GM12801 (cell line): ENCODE results near the gene ICAM5.

ENCODE experiments used
- TF ChIP-seq, protein P1 (sequence below): IDR thresholded peaks from one replicate; pipeline ENCODE4 v1.5.1; 2011; ENCODE audit warnings: control low read depth; ENCODE audit not compliant: insufficient read length; ENCODE audit errors: extremely low read depth

The ICAM5 gene

DNA sequence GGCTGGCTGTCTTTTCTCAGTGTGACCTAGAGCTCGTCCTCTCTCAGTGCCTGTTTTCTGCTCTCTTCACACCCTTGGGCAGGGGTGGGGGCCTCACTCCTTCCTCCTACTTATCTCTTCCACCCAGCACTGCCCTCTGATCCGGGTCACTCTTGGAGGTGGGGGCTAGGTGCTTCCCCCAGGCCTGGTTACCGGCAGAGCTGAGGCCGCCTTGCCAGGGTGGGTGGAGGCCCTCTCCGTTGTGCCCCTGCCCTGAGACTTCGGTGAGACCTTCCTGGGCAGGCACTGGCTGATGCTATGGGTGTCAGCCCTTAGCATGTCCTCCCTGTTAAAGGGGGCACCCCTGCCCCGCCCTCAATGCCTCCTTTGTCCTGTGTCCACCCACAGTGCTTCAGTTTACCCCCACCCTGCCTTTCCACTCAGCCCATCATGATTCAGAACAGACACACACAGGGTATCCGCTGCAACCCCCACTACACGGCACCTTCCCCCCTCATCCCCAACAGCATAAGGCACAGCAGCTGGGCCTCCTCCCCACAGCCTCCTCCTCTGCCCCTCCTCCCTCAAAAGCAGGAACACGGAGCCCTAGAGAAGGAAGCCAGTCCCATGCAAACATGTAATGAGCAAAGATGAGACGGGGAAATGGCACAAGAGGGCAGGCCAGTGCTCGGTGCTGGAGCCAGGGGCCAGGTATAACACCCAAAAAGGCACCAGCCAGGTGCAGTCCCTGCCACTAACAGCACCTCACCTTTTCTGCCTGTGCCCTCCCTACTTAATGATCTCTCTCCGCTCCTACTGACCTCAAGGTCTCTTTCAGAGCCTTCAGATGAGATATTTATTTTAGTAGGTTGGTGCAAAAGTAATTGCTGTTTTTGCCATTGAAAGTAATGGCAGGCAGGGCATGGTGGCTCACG is 10.1 kb downstream of the ICAM5 start:
- TF ChIP-seq, protein P1, sequence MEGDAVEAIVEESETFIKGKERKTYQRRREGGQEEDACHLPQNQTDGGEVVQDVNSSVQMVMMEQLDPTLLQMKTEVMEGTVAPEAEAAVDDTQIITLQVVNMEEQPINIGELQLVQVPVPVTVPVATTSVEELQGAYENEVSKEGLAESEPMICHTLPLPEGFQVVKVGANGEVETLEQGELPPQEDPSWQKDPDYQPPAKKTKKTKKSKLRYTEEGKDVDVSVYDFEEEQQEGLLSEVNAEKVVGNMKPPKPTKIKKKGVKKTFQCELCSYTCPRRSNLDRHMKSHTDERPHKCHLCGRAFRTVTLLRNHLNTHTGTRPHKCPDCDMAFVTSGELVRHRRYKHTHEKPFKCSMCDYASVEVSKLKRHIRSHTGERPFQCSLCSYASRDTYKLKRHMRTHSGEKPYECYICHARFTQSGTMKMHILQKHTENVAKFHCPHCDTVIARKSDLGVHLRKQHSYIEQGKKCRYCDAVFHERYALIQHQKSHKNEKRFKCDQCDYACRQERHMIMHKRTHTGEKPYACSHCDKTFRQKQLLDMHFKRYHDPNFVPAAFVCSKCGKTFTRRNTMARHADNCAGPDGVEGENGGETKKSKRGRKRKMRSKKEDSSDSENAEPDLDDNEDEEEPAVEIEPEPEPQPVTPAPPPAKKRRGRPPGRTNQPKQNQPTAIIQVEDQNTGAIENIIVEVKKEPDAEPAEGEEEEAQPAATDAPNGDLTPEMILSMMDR: no peak

GRCh38 chr19:10305139-10305806 is 15.5 kb downstream of the ICAM5 start:
- TF ChIP-seq, protein P1: no peak

DNA sequence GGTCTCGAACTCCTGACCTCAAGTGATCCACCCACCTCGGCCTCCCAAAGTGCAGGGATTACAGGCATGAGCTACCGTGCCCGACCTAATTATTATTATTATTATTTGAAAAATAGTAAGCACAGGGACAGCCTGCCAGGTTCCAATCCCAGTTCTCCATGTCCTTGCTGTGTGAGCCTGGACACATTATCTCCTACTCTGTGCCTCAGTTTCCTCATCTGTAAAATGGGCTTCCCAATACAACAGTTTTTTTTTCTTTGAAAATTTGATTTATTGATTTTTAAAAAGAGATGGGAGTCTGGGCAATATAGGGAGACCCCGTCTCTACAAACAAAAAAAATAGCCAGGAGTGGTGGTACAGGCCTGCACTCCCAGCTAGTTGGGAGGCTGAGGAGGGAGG is 16.6 kb downstream of the ICAM5 start:
- TF ChIP-seq, protein P1: no peak

GRCh38 chr19:10309423-10309822 is 19.7 kb downstream of the ICAM5 start, which contains the start of gene ZGLP1:
TSS of gene ZGLP1 (minus strand) at chr19:10309815.
- TF ChIP-seq, protein P1: no peak

DNA sequence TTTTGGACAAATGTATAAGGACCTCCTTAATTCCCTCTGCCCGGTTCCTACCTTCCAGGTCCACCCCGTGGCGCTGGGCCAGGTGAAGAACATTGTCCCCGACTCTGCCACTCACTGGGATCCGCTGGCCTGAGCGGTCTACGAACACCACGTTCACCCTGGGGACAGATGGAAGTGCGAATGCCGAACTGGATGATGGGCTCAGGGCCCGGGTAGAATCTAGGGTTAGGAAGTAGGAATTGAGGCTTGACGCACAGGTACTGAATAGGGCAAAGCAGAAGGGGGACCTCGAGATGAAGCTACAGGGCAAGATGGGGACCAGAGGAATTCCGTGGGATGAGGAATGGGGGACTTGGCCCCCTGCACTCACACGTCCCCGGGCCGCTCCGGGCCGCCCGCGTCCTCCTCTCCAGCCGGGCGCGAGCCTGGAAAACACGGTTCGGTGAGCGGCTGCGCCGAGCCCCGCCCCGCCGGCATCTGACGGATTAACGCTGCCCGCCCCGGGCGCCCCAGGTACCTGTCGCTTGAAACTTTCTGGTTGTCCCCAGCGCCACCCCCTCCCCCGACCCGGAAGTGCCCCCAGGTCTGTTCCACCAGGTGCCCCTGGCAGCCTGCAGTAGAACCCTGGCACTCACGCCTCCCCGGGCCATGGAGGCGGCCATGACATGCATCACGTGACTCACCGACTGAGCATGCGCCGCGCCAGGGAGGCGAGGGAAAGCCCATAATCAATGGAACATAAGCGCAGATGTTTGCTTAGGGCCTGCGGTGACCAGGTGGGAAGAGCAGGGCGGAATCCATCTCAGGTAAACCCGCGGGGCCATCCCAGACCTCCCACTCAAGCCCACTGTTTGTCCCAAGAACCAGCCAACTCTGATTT is 25.8 kb downstream of the ICAM5 start, which contains the start of gene FDX2:
Gene FDX2, minus strand, starts transcription at position 681 of the 880 bp plus-strand sequence. Its CDS starts 19 bp downstream, at position 662.
- TF ChIP-seq, protein P1: no peak

DNA sequence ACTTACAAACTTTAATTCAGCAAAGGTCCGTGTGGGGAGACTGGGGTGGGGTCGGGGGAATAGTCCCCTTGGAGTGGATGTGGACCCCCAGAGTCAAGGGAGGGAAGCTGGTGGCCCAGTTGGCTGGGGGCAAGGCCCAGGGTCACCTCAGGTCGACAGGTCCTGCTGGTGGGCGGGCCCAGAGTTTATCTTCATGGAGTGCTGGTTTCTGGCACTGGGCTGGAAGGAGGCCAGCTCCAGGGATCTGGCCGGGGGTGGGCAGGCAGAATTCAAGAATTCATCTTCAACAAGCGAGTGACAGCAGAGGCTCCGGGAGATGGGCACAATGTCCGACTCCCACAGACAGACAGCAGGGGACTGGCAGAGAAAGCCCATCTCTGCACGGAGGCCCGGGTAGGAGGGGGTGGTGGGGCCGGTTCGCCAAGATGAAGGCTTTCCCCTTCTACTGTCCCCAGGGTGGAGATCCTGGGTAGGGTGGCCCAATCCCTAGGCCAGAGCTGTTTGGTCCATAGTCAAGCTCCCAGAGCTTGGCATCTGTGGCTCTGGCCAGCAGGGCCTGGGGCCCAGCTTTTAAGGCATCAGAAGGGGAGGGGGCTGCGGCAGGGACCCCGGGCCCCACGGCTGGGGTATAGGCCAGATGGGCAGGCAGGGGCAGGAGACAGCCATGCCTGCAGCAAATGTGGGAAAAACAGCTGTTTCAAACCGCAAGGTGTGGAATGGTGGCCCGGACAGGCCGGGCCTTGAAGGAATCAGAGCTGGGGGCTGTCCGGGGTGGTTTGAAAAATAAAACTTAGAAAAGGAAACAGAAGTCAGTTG is 26.7 kb downstream of the ICAM5 start:
- TF ChIP-seq, protein P1: no peak
